HFFc6 (cell line): ENCODE data around the gene MAP1B. TPM values are rescaled to one million over a fixed set of nuclear protein-coding genes. Genes with fewer than 3 reads are reported as not detected.

Source experiments
- DNase-seq: peaks from one replicate; pipeline ENCODE4 v3.0.0-alpha.2; 2018
- H3K27ac Mint-ChIP-seq: 2 replicates; pipeline ENCODE4 v1.8.0; 2020; ENCODE audit warnings: mild to moderate bottlenecking, mixed read lengths
- H3K27me3 Mint-ChIP-seq: 2 replicates; pipeline ENCODE4 v1.8.0; 2021; ENCODE audit warnings: mild to moderate bottlenecking, moderate library complexity, mixed read lengths; ENCODE audit not compliant: insufficient read depth
- H3K36me3 Mint-ChIP-seq: 2 replicates; pipeline ENCODE4 v1.8.0; 2021; ENCODE audit warnings: low read depth, mixed read lengths
- H3K4me1 Mint-ChIP-seq: 2 replicates; pipeline ENCODE4 v1.8.0; 2020; ENCODE audit warnings: low read depth, mixed read lengths
- H3K4me3 Mint-ChIP-seq: 2 replicates; pipeline ENCODE4 v1.8.0; 2020; ENCODE audit warnings: mild to moderate bottlenecking, moderate library complexity, mixed read lengths
- H3K9me3 Mint-ChIP-seq: 2 replicates; pipeline ENCODE4 v1.8.0; 2020; ENCODE audit warnings: mild to moderate bottlenecking, mixed read lengths
- total RNA-seq, 6 experiments: library from RNA; stranded (reverse); fragmentation: NEBNext Ultra II Directional; extraction: Animal tissue kit (Norgen Biotek cat#: 25700); gene quantifications; 2 replicates in 1 of 6; 3 replicates in 5 of 6; pipeline ENCODE4 v1.2.3, GENCODE V29; 2021
- TF ChIP-seq, protein P1 (sequence below): fragments of 200-600 bp; sonication (generic); IDR thresholded peaks from 2 replicates; pipeline ENCODE4 v1.5.0; 2021; ENCODE audit warnings: antibody characterized with exemption, mild to moderate bottlenecking

Gene MAP1B
- total RNA-seq, 6 experiments from 2014 or later, result 164 to 272 (median 235) TPM

DNA sequence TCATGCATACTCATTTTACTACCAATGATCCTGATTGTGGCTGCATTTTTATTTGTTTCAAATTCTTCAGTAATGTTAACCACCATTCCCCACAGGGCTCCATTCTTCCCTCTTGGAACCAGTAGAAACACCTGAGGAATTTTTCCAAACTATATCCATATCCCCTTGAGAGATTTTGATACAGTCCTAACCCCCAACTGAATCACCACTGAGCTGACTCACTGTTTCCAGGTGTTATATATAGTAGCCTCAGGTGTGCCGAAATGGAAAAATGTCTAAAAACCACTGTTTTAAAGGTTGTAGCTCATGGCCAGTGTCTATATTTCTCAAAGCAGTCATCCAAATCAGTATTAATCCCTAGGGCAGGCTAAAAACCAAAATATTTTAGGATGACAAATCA lies 127.6 kb downstream of the MAP1B start:
- Mint-ChIP-seq H3K36me3 (peaks cover 39% of the 10 kb centered on the region), H3K27me3 (peaks cover 1% of the 10 kb centered on the region; the same call in 1 of the 2 replicates), H3K27ac (peak overlapping the region; percentile 79), H3K4me1 (peaks cover 49% of the 10 kb centered on the region), H3K4me3 (no peak overlapping the region), H3K9me3 (no peaks in the 10 kb centered on the region)
- TF ChIP-seq, protein P1, sequence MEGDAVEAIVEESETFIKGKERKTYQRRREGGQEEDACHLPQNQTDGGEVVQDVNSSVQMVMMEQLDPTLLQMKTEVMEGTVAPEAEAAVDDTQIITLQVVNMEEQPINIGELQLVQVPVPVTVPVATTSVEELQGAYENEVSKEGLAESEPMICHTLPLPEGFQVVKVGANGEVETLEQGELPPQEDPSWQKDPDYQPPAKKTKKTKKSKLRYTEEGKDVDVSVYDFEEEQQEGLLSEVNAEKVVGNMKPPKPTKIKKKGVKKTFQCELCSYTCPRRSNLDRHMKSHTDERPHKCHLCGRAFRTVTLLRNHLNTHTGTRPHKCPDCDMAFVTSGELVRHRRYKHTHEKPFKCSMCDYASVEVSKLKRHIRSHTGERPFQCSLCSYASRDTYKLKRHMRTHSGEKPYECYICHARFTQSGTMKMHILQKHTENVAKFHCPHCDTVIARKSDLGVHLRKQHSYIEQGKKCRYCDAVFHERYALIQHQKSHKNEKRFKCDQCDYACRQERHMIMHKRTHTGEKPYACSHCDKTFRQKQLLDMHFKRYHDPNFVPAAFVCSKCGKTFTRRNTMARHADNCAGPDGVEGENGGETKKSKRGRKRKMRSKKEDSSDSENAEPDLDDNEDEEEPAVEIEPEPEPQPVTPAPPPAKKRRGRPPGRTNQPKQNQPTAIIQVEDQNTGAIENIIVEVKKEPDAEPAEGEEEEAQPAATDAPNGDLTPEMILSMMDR, result no peak
- no peak for DNase-seq

DNA sequence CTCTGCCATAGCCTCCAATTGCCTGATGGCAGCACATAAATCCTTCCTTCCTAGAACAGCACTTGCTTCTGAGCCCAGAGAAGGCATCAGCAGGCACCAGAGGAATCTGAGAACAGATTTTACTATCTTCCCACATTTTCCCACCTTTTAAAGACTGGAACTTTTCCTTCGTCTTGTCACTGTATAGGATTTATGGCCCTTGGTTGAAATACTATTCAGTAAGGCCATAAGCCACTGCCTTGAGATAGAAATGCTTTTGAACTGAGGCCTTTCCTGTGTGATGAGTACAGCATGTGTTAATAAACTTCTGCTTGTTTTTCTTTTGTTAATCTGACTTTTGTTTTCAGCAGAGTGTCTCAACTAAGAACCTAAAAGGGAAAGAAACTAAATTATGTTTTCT lies 128.4 kb downstream of the MAP1B start:
- Mint-ChIP-seq H3K27me3 (peaks cover 1% of the 10 kb centered on the region; the same call in 1 of the 2 replicates), H3K9me3 (no peaks in the 10 kb centered on the region), H3K4me3 (no peak overlapping the region), H3K4me1 (peaks cover 46% of the 10 kb centered on the region), H3K27ac (no peak overlapping the region), H3K36me3 (peaks cover 31% of the 10 kb centered on the region)
- TF ChIP-seq, protein P1, result no peak
- no peak for DNase-seq

DNA sequence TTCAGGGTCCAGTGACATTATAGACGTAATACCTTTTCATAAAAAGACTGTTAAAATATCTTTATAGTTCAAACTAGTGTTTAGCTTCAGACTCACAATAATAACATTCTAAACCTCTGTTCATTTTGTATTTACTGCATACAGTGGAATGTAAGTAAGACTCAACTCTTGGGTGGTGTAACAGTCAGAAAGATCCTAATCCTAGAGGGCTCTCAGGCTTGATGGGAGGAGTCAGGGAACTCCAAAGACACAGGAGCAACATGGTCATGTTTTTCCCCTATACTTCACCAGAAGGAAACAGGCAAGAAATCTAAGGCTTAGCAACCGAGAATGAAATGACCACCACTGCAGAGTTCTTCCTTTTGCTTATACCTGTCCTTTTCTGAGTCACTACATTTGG lies 130.1 kb downstream of the MAP1B start:
- peaks cover 1% of the 10 kb centered on the region; the same call in 1 of the 2 replicates for H3K27me3 Mint-ChIP-seq
- H3K36me3 Mint-ChIP-seq, result peaks cover 17% of the 10 kb centered on the region; the same call in 1 of the 2 replicates
- peaks cover 39% of the 10 kb centered on the region for H3K4me1 Mint-ChIP-seq
- H3K27ac Mint-ChIP-seq, result no peak overlapping the region
- TF ChIP-seq, protein P1, result no peak
- no peaks in the 10 kb centered on the region for H3K9me3 Mint-ChIP-seq
- H3K4me3 Mint-ChIP-seq, result no peak overlapping the region
- no peak for DNase-seq

DNA sequence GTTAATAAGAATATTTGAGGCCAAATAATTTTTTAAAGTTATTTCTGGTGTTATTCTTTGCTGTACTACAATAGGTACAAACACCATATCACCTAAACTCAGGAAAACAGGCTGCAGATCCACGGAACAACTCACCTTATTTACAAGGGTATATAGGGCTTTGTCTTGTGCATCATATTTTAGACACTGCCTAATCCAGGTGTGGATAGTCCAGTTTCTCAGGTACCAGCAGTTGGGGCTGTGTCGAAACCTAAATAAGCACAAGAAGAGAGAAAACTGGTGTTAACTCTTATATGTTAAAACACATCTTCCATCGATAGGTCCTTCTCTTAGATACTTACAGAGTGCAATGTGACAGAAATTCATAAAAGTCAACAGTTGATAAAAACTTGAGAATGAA lies 130.6 kb downstream of the MAP1B start:
- H3K9me3 Mint-ChIP-seq, result no peaks in the 10 kb centered on the region
- TF ChIP-seq, protein P1, result no peak

DNA sequence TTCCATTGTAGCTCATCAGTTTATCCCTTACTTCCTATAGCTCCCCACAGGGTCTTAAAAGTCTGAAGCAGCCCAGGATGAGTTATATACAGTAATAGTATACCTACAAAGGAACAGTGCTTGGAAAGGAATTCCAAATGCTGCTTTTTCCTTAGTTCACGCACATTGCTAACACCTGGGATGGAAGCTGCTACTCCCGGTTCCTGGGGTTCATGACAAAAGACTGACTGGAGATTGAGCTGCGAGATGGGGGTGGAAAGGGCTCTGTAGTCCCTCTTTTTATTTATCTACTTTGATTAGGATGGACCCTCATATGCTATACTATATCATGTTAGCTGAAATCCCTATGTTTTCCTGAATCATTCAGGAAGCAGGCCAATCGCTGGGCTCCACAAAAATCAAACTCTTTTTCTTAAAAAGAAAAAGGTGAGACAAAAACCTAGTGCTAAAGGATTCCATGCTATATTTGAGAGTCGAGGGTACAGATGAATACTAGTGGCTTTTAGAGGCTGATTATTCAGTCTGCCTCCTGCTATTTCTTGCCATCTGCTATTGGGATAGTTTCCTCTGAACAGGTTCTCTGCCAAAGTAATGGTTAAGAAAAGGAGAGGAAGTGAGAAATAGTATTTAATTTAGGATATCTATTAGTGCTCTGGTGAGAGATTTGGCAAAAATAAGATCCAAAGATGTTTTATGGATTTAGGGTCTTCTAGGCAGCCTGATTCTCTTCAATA lies 131.6 kb downstream of the MAP1B start:
- peaks cover 31% of the 10 kb centered on the region for H3K4me1 Mint-ChIP-seq
- DNase-seq, result no peak
- H3K27me3 Mint-ChIP-seq, result no peaks in the 10 kb centered on the region
- TF ChIP-seq, protein P1, result no peak
- H3K27ac Mint-ChIP-seq, result no peak overlapping the region
- H3K9me3 Mint-ChIP-seq, result no peaks in the 10 kb centered on the region
- peaks cover 15% of the 10 kb centered on the region; the same call in 1 of the 2 replicates for H3K36me3 Mint-ChIP-seq
- no peak overlapping the region for H3K4me3 Mint-ChIP-seq

More for the DNA sequence above, 130.6 kb downstream of the MAP1B start:
- Mint-ChIP-seq H3K4me3 (no peak overlapping the region), H3K27me3 (peaks cover 1% of the 10 kb centered on the region; the same call in 1 of the 2 replicates), H3K27ac (no peak overlapping the region), H3K4me1 (peaks cover 34% of the 10 kb centered on the region), H3K36me3 (peaks cover 15% of the 10 kb centered on the region; the same call in 1 of the 2 replicates)
- DNase-seq, result no peak
